Activated naive CD4-positive, alpha-beta T cell treated with anti-CD3 and anti-CD28 coated beads for 36 hours (primary cell): ENCODE measurements around the gene CCDC187. TPM values are rescaled to one million over a fixed set of nuclear protein-coding genes. Genes with fewer than 3 reads are reported as not detected.

Source experiments
- CTCF ChIA-PET: fragments of 350-600 bp; sonication (Branson Sonifier 250); formaldehyde crosslinking; loops from one replicate; lab custom pipeline; 2021; ENCODE audit warnings: antibody characterized with exemption; lab: Charles Lee
- DNase-seq: peaks from one replicate; pipeline ENCODE4 v3.0.0-alpha.2; 2020
- H3K27ac Mint-ChIP-seq: one replicate; pipeline ENCODE4 v1.8.0; 2021; ENCODE audit warnings: mild to moderate bottlenecking, mixed read lengths
- H3K27me3 Mint-ChIP-seq: one replicate; pipeline ENCODE4 v1.8.0; 2021; ENCODE audit warnings: low read depth, mixed read lengths
- H3K36me3 Mint-ChIP-seq: one replicate; pipeline ENCODE4 v1.8.0; 2021; ENCODE audit warnings: low read depth, mixed read lengths
- H3K4me1 Mint-ChIP-seq: one replicate; pipeline ENCODE4 v1.8.0; 2021; ENCODE audit warnings: low read depth, mixed read lengths
- H3K4me3 Mint-ChIP-seq: one replicate; pipeline ENCODE4 v1.8.0; 2021; ENCODE audit warnings: mild to moderate bottlenecking, moderate library complexity, mixed read lengths
- H3K9me3 Mint-ChIP-seq: one replicate; pipeline ENCODE4 v1.8.0; 2021; ENCODE audit warnings: mixed read lengths
- intact Hi-C: fragments of 100-400 bp; cut with micrococcal nuclease; formaldehyde crosslinking; loops from one replicate; pipeline ENCODE4 v1.15.1; 2023
- total RNA-seq, 2 experiments: library from RNA; stranded (reverse); gene quantifications; one replicate each; pipeline ENCODE4 v1.2.3, GENCODE V29; 2021

Gene CCDC187
- total RNA-seq, 2 experiments from 2014 or later: not detected

DNA sequence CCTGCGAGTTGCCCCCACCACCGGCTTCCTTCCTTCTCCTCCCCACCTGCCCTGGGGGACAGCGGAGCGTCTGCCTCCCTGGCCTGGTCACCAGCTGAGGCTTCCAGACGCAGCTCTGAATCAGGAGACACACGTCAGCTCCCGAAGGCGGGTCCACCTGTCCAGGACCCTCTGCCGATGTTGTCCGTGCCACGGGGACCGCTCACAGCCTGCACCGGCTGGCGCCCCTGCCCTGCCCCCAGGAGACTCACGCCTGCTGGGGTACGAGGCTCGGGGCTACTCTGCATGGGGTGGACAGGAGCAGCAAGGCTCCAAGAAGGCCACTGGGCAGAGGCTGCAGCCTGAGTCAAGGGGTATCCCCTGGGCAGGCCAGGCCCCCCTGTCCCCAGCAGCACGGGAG lies 1.9 kb upstream of the CCDC187 start:
- CTCF ChIA-PET: no interaction called here

DNA sequence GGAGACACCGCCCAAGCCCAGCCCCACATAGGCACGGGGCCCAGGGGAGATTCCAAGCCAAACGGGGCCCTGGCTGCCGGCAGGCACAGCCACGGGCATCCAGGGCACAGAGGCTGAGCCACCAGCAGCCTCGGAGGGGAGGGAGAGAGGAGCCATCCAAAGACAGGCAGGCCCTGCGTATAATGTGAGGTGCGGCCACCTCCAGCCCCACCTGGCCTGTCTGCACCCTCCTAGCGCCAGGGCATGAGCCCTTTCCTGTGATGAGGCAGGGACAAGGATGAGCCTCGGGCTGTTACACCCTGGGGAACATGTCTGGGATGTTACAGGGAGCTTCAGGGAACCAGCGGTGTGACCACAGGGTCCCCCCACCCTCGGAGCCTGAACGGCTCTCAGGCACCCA lies 1.1 kb upstream of the CCDC187 start:
- H3K4me3 Mint-ChIP-seq: no peak overlapping the region

More for the DNA sequence above, 1.9 kb upstream of the CCDC187 start:
- Mint-ChIP-seq H3K9me3 (no peaks in the 10 kb centered on the region), H3K36me3 (no peaks in the 10 kb centered on the region), H3K4me1 (no peaks in the 10 kb centered on the region), H3K27ac (no peak overlapping the region), H3K4me3 (no peak overlapping the region), H3K27me3 (peaks cover 4% of the 10 kb centered on the region)
- intact Hi-C loops: no loop called here
- no peak for DNase-seq

DNA sequence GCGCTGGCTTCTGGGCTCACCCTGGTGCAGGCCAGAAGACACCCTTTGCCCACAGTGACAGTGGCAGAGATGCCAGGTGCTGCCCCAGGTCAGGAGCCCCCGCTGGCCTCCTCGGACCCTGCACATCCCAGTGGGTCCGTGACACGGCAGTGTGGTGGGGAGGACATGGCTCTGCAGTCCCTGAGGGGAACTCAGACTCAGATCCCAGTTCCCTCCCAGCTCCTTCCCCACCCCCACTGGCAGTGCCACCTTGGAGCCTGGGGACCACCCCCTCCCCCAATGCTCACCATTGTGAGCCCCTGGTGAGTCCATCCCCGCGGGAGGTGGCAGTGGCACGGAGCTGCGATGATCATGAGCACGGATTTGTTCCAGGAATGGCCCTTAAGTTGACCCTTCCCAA lies 562 bp upstream of the CCDC187 start:
- intact Hi-C loops: no loop called here
- no peaks in the 10 kb centered on the region for H3K36me3 Mint-ChIP-seq
- no peak overlapping the region for H3K4me3 Mint-ChIP-seq
- no peaks in the 10 kb centered on the region for H3K4me1 Mint-ChIP-seq
- H3K27ac Mint-ChIP-seq: no peak overlapping the region
- no peaks in the 10 kb centered on the region for H3K9me3 Mint-ChIP-seq
- no peak for DNase-seq
- CTCF ChIA-PET: no interaction called here
- peaks cover 4% of the 10 kb centered on the region for H3K27me3 Mint-ChIP-seq

More for the DNA sequence above, 1.1 kb upstream of the CCDC187 start:
- DNase-seq: no peak
- Mint-ChIP-seq H3K27me3 (peaks cover 4% of the 10 kb centered on the region), H3K36me3 (no peaks in the 10 kb centered on the region), H3K9me3 (no peaks in the 10 kb centered on the region), H3K27ac (no peak overlapping the region), H3K4me1 (no peaks in the 10 kb centered on the region)
- CTCF ChIA-PET: no interaction called here
- intact Hi-C loops: no loop called here

DNA sequence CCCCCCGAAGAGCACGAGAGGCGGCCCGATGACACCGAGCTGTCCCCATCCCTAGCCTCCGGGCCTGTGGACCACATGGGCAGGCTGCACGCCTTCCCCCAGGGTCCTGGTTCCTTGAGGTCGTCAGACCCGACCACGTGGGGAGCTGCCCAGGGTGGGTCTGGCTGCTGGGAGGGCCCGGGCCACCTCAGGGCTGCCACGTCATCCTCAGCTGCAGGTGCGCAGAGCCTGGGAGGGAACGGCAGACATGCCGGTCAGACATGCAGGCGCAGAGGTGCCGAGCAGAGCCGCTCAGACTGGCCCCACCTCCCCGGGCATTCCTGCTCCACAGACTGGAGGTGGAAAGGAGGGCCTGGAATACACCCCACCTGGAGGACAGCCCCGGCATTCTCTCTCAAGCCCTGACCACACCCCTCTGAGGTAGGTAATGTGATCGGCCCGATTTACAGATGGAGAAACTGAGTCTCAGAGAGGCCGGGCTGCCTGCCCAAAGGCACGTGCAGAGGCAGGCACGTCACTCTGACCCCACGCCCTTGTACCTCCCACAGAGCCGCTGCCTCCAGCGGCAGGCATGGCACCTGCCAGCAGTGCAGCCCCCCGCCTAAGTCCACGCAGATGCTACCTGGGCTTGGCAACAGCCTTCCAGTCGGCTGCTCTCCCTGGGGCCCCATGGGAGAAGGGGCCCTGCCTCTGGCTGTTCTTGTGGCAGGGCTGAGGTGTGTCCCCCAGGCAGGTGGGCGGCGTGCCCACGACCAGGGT lies 649 bp downstream of the CCDC187 start:
- no peaks in the 10 kb centered on the region for H3K36me3 Mint-ChIP-seq
- no peak for DNase-seq
- no peaks in the 10 kb centered on the region for H3K4me1 Mint-ChIP-seq
- no peak overlapping the region for H3K4me3 Mint-ChIP-seq
- H3K9me3 Mint-ChIP-seq: no peaks in the 10 kb centered on the region
- intact Hi-C loops: no loop called here
- CTCF ChIA-PET: no interaction called here
- peaks cover 4% of the 10 kb centered on the region for H3K27me3 Mint-ChIP-seq
- no peak overlapping the region for H3K27ac Mint-ChIP-seq

DNA sequence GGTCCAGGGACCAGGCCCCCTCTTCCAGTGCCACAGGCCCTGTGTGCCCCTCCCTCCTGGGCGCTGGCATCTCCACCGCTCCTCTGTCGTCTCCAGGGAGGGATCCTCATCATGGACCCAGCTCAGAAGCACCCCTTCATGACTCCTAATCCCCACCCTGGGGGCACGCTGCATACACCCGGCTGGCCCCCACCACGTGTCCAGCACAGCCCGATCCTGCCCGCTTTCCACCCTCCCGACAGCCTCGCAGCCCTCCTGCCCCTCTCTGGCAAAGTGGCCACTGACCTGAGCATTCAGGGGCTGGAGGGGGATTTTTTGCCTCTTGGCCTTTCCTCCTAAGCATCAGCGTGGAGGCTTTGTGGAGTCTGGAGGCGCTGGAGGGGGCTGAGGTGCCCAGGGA lies 1.4 kb downstream of the CCDC187 start:
- Mint-ChIP-seq H3K27me3 (peaks cover 4% of the 10 kb centered on the region), H3K4me1 (no peaks in the 10 kb centered on the region), H3K27ac (no peak overlapping the region), H3K36me3 (no peaks in the 10 kb centered on the region), H3K9me3 (no peaks in the 10 kb centered on the region), H3K4me3 (no peak overlapping the region)
- CTCF ChIA-PET: no interaction called here
- intact Hi-C loops: no loop called here
- no peak for DNase-seq

DNA sequence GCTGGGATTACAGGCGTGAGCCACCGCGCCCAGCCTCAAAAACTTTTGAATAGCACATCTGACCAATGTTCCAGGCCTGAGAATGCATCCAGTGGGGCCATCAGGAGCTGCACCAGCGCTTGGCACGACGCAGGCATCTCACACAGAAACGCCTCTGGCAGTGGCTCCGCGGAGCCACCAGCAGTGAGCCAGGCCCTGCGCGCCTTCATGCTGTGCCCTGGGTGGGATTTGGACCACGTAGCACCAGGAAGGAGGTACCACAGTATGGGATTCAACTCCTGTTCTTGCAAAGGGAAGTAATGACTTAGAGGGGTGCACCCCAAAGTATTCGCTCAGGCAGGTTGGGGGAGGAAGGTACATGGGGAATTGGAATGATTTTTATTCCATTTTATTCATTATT lies 3.0 kb downstream of the CCDC187 start:
- H3K36me3 Mint-ChIP-seq: no peaks in the 10 kb centered on the region

DNA sequence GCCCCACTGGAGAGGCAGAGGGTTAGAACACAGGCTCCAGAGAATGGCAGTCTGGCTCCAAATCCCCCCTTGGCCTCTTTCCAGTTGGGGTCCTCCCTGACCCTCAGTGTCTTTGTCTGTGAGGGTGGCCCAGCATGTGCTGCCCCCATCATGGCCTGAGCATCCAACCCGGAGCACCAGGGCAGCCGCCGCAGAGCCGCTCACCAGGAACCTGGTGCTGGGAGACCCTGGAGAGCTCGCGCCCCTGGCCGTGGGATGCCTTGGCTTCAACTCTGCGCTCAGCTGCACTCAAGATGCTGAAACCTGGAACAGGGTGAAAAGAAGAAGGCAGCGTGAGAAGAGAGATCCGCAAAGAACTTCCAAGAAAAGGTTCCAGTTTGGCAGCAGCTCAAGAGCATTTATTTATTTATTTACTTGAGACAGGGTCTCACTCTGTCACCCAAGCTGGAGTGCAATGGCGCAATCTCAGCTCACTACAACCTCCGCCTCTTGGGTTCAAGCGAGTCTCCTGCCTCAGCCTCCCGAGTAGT lies 3.8 kb downstream of the CCDC187 start:
- Mint-ChIP-seq H3K9me3 (no peaks in the 10 kb centered on the region), H3K27me3 (no peaks in the 10 kb centered on the region), H3K27ac (no peak overlapping the region), H3K36me3 (no peaks in the 10 kb centered on the region), H3K4me3 (no peak overlapping the region), H3K4me1 (no peaks in the 10 kb centered on the region)
- DNase-seq: no peak
- CTCF ChIA-PET: interaction anchor here (0.6 kb wide), 1 partner anchor 12 kb away, joined by 4 read pairs; no protein-coding TSS in a partner anchor
- intact Hi-C loops: no loop called here

More for the DNA sequence above, 3.0 kb downstream of the CCDC187 start:
- no peaks in the 10 kb centered on the region for H3K9me3 Mint-ChIP-seq
- no peak overlapping the region for H3K4me3 Mint-ChIP-seq
- CTCF ChIA-PET: interaction anchor here (0.6 kb wide), 1 partner anchor 12 kb away, joined by 4 read pairs; no protein-coding TSS in a partner anchor
- intact Hi-C loops: no loop called here
- DNase-seq: no peak
- no peaks in the 10 kb centered on the region for H3K27me3 Mint-ChIP-seq
- no peaks in the 10 kb centered on the region for H3K4me1 Mint-ChIP-seq
- no peak overlapping the region for H3K27ac Mint-ChIP-seq

DNA sequence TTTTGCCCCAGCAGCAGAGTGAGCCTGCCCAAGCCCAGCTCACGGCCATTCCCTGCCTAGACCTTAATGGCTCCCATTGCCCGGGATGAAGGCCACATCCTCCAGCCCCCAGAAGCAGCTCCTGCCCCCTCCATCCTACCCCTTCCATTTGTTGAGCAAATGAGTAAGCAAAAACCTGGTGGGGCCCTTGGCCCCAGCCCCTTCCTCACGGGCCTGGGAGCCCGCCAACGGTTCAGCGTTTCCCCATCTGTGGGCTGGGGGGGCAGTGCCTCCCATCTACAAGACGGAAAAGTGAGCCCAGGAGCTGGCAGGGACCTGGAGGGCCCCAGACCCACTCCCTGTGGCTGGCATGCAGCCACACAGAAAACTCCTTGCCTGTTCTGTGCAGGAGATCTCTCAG lies 4.4 kb downstream of the CCDC187 start:
- CTCF ChIA-PET: no interaction called here
- H3K36me3 Mint-ChIP-seq: no peaks in the 10 kb centered on the region
- intact Hi-C loops: no loop called here
- no peaks in the 10 kb centered on the region for H3K27me3 Mint-ChIP-seq
- H3K27ac Mint-ChIP-seq: no peak overlapping the region
- no peak for DNase-seq
- no peaks in the 10 kb centered on the region for H3K4me1 Mint-ChIP-seq
- H3K9me3 Mint-ChIP-seq: no peaks in the 10 kb centered on the region
- H3K4me3 Mint-ChIP-seq: no peak overlapping the region

DNA sequence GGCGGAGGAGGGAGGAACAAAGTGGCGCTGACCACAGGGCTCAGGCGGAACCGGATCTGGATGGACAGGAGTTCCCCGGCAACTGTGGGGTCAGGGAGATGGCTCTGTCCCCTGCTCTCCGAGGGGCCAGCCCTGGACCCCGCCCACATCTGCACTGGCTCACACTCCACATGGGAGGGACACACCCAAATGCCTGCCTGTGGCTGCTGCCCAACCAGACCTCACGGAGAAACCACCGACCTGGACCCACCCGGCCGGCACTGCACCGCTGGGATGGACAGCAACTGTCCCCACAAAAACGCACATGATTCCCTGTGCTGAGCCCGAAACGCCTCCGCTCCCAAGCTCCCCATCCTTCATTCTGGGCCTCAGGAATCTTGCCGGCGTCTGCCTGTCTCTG lies 4.8 kb downstream of the CCDC187 start:
- Mint-ChIP-seq H3K9me3 (no peaks in the 10 kb centered on the region), H3K27ac (no peak overlapping the region), H3K4me3 (no peak overlapping the region), H3K36me3 (no peaks in the 10 kb centered on the region), H3K27me3 (no peaks in the 10 kb centered on the region), H3K4me1 (no peaks in the 10 kb centered on the region)
- intact Hi-C loops: no loop called here
- CTCF ChIA-PET: no interaction called here
- no peak for DNase-seq

DNA sequence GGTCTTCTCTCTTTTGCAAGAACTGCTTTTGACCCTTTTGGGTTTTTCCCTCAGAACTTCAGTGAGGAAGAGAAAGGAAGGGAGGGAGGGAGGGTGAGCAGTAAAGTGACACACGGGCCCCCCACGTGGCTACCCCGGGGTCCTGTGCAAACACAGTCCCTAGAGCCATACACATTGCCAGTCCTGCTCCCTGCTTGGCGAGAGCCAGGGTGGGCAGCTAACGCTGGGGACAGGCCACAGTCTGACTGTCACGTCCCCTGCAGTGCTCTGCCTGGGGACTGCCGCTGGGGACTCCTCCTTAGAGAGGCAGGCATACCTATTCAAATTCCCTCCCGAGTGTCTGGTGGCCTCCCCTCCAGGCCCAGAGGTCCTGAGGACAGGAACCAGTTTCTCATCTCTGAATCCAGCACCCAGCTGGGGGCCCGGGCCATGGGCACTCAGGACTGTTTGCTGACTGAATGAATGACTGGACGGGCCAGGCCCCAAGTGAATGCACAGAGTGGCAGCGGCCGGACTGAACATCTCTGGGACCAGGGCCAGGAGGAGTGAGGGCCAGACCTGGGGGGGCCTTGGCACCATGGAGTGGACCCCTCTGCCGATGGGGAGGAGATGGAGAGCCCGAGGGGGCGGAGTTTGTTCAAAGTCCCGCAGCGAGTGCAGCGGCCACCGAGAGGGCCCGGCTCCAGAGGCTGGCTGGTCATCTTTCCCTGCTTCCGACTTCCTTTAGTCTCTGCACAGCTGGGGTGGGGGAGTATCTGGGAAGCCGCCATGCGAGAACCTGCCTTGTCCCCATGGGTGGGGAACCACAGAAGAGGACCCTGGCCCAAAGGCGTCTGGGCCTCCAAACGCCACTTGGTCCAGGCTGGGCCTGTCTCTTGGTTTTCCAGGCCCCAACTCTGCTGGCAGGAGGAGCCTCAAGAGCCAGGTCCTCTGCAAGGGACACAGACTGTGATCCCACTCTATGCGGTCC lies 5.8 kb downstream of the CCDC187 start:
- no peaks in the 10 kb centered on the region for H3K9me3 Mint-ChIP-seq
- H3K4me1 Mint-ChIP-seq: no peaks in the 10 kb centered on the region
- DNase-seq: no peak
- H3K27me3 Mint-ChIP-seq: no peaks in the 10 kb centered on the region
- CTCF ChIA-PET: no interaction called here
- intact Hi-C loops: no loop called here
- H3K36me3 Mint-ChIP-seq: no peaks in the 10 kb centered on the region
- no peak overlapping the region for H3K4me3 Mint-ChIP-seq
- H3K27ac Mint-ChIP-seq: no peak overlapping the region

DNA sequence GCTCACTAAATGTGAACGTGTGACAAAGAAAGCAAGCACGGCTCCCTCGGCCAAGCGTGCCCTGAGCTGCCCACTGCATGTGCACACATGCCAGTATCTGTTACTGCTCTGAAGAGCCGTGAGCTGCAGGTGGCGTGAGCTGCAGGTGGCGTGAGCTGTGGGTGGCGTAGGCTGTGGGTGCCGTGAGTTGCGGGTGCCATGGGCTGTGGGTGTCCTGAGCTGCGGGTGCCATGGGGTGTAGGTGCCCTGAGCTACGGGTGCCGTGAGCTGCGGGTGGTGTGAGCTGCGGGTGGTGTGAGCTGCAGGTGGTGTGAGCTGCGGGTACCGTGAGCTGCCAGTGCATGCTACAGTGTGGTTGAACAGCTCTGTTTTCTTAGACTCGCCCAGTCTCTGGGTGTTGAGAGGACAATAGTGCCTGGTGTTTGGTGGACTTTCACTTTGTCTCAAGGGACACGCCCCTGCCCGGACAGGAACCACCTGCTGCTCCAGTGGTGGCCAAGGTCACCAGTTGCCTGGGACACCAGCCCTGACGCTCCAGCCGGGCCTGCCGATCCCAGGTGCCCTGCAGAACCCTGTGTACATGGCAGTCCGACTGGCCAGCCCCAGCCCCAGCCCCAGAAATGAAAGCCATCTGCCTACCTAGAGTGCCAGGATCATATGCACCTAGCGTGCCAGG lies 6.7 kb downstream of the CCDC187 start:
- DNase-seq: no peak
- Mint-ChIP-seq H3K4me3 (no peak overlapping the region), H3K9me3 (no peaks in the 10 kb centered on the region), H3K4me1 (no peaks in the 10 kb centered on the region), H3K27me3 (no peaks in the 10 kb centered on the region), H3K36me3 (no peaks in the 10 kb centered on the region), H3K27ac (no peak overlapping the region)
- CTCF ChIA-PET: interaction anchor here (0.6 kb wide), 1 partner anchor 346 kb away, joined by 3 read pairs; no protein-coding TSS in a partner anchor
- intact Hi-C loops: no loop called here
